ENCODE measurements around the gene CAMK2D.

DNA sequence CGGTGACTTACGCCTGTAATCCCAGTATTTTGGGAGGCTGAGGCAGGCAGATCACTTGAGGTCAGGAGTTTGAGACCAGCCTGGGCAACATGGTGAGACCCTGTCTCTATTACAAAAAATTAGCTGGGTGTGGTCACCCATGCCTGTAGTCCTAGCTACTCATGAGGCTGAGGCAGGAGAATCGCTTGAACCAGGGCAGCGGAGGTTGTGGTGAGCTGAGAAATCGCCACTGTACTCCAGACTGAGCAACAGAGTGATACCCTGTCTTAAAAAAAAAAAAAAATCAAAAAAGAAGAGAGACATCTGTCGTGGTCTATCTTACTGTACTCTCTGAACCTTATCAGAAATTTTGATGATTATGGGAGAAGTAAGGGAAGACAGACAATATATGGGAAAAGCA, 144.3 kb downstream of the CAMK2D start:
- TF ChIP-seq EZH2 (IDR thresholded peaks at IDR 0.05) (no peak), POLR2AphosphoS5 (IDR thresholded peaks at IDR 0.05; ENCODE audit: borderline replicate concordance, low read depth, low read length) (no peak), FOXP2 (optimal IDR thresholded peaks at IDR 0.05; ENCODE audit: control extremely low read depth, extremely low read length, insufficient read depth) (no peak)
